Epithelial cell of esophagus (primary cell): Measurements from ENCODE around the gene EFCAB6.

Experiments used
- DNase-seq: peaks from one replicate; pipeline ENCODE4 v3.0.0; 2010; ENCODE audit warnings: low read depth
- H3K4me3 ChIP-seq: 2 replicates; pipeline ENCODE4 v1.5.1; 2011; ENCODE audit warnings: mild to moderate bottlenecking, low read length, control low read depth
- TF ChIP-seq, protein P1 (sequence below): IDR thresholded peaks from 2 replicates; pipeline ENCODE4 v1.5.1; 2011; ENCODE audit warnings: low read depth, mild to moderate bottlenecking, low read length, control low read depth, inconsistent platforms; ENCODE audit not compliant: insufficient read depth; ENCODE audit errors: missing control alignments

Gene EFCAB6

DNA sequence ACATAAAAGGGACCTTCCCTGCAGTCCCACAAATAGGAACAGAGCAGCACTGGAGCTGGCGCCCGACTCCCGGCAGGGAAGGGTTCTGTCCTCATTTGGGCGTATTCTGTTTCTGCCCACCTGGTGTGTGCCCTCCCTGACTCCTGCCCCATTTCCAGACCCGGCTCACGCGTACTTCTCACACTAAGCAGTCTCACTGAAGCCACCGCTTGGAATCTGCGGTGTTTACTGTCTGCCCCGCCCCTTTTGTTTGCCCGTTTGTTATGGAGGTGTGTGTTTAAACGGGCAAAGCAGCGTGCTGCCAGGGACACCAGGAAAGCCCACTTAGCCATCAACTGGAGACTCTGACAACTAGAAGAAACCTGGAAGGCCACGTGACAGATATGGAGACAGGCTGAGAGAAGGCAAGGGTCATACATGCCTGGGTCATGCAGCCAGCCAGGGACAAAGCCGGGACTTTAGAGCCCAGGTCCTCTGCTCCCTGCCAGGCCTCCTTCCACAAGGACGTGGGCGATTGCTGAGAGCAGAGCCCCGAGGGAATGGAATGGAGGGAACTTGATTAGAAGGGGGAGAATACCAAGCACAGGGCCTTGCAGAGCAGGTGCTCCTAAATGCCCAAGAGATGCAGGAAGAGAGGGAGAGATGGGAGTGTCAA, 8.7 kb upstream of the EFCAB6 start:
- TF ChIP-seq, protein P1, sequence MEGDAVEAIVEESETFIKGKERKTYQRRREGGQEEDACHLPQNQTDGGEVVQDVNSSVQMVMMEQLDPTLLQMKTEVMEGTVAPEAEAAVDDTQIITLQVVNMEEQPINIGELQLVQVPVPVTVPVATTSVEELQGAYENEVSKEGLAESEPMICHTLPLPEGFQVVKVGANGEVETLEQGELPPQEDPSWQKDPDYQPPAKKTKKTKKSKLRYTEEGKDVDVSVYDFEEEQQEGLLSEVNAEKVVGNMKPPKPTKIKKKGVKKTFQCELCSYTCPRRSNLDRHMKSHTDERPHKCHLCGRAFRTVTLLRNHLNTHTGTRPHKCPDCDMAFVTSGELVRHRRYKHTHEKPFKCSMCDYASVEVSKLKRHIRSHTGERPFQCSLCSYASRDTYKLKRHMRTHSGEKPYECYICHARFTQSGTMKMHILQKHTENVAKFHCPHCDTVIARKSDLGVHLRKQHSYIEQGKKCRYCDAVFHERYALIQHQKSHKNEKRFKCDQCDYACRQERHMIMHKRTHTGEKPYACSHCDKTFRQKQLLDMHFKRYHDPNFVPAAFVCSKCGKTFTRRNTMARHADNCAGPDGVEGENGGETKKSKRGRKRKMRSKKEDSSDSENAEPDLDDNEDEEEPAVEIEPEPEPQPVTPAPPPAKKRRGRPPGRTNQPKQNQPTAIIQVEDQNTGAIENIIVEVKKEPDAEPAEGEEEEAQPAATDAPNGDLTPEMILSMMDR, result no peak
- H3K4me3 ChIP-seq, result no peak overlapping the region
- no peak for DNase-seq

DNA sequence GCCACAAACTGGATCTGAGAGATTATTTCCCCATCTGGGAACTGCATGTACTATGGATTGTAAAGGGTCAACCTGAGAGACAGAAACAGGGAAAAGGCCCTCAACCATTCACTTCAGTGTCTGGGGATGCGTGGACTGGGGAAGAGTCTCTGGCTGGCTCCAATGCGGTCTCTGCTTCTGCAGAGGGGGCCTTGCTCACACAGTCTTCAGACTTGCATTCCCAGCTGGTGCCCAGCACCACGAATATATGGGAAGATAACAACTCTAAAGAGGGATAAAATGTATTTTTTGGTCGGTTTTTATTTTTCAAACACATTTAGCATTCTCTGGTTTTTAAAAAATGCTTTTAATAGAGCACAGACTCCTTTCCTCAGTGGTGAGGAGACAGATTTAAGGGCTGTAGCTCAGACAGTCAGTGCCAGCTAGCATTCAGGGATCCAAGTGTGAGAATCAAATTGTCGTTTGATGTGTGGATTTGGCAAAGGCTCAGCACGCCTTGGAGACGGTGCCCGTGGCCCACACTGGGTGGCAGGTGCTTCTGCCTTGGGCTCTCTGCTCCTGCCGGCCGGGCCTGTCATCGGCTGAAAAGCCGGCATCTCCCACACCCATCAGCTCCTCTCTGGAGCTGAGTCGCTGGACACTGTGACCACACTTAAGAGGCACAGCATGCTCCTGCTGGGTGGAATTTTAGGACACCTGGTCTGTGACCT, 8.0 kb upstream of the EFCAB6 start:
- H3K4me3 ChIP-seq, result no peak overlapping the region
- TF ChIP-seq, protein P1, result no peak
- DNase-seq, result no peak

GRCh38 chr22:43819421-43819921, 7.4 kb upstream of the EFCAB6 start:
- TF ChIP-seq, protein P1, result no peak
- no peak overlapping the region for H3K4me3 ChIP-seq
- DNase-seq, result no peak

DNA sequence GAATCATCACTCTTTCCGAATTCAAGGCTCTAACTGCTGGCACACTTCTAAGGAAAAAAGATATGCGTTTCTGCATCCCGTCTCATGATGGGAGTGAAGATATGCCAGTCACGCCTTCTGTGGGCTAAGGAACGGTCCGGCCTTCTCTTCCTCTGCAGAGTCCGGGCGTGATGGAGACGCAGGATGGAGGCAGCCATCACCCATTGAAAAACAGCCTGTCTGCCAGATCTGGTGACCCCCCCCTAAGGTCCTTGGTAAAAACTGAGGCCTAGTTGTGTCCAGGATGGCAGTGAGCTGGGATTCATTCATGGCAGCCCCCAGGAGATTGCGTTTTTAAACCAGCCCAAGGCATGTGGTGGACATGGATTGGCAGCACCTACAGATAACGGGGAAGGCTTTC, 6.9 kb upstream of the EFCAB6 start:
- TF ChIP-seq, protein P1, result no peak
- no peak for DNase-seq
- no peak overlapping the region for H3K4me3 ChIP-seq

GRCh38 chr22:43817402-43817801, 5.3 kb upstream of the EFCAB6 start:
- DNase-seq, result no peak
- TF ChIP-seq, protein P1, result no peak
- no peak overlapping the region for H3K4me3 ChIP-seq

DNA sequence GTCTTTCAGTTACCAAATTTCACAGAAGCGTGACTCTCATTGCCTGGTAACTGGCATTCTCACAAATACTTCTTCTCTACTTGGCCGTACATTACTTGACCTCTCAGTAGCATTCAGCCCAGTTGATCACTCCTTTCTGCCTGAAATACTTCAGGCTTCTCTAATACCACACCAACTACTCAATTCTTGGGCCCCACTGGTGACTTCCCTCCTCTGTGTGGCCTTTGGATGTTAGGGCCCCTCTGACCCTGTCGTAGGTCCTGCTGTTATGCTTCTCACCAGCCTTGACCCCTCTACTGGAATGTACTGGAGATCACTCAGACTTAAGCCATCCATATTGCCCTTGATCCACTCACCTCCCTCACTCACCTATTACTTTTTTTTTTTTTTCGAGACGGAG, 2.2 kb upstream of the EFCAB6 start:
- no peak for DNase-seq
- no peak overlapping the region for H3K4me3 ChIP-seq
- TF ChIP-seq, protein P1, result no peak
